Measurements from ENCODE around the gene TRIM66. TPM values are rescaled to one million over a fixed set of nuclear protein-coding genes. Genes with fewer than 3 reads are reported as not detected.

The TRIM66 gene
- total RNA-seq, 4 donors from 2014 or later, result 2.2 to 5.4 (median 3.1) TPM

- TF ChIP-seq EP300 (IDR thresholded peaks at IDR 0.05), result no peak
- no peak for TF ChIP-seq CTCF (IDR thresholded peaks at IDR 0.05)
- peak in 1 of 2 donors; percentile 5 for TF ChIP-seq POLR2AphosphoS5 (IDR thresholded peaks at IDR 0.05)
- H3K4me3 ChIP-seq, result no peak overlapping the region
- H3K9me3 ChIP-seq, result no peaks in the 10 kb centered on the region
- H3K4me1 ChIP-seq, result peaks cover 66 to 100% (median 94%) of the 10 kb centered on the region in 4 donors
- peaks cover 5 to 65% (median 47%) of the 10 kb centered on the region in 4 donors for H3K36me3 ChIP-seq
- intact Hi-C loops (cut with DNase I), result no loop called here
- H3K27ac ChIP-seq (replicated peaks in 1 of 4), result peak overlapping the region; percentile 90 to 97 (median 93)
- whole genome bisulfite sequencing, result 38% methylated on average over 1 of the region's 4 CpGs
- DNase-seq (ENCODE audit: extremely low spot score), result no peak
- no peaks in the 10 kb centered on the region for H3K27me3 ChIP-seq
Measured at GRCh38 chr11:8714622-8715225, 32.3 kb upstream of the TRIM66 start.

GRCh38 chr11:8713760-8714454, 31.4 kb upstream of the TRIM66 start:
- Histone ChIP-seq H3K27ac (replicated peaks in 1 of 4) (peak overlapping the region; percentile 90 to 97 (median 93)), H3K4me3 (no peak overlapping the region), H3K36me3 (peaks cover 5 to 65% (median 47%) of the 10 kb centered on the region in 4 donors), H3K4me1 (peaks cover 66 to 100% (median 94%) of the 10 kb centered on the region in 4 donors), H3K27me3 (no peaks in the 10 kb centered on the region), H3K9me3 (no peaks in the 10 kb centered on the region)
- WGBS, result 83% methylated on average over 6 of the region's 8 CpGs
- no peak for DNase-seq (ENCODE audit: extremely low spot score)
- no peak for TF ChIP-seq CTCF (IDR thresholded peaks at IDR 0.05)
- no peak for TF ChIP-seq EP300 (IDR thresholded peaks at IDR 0.05)
- no peak for TF ChIP-seq POLR2A (IDR thresholded peaks at IDR 0.05; ENCODE audit: low read depth)
- TF ChIP-seq POLR2AphosphoS5 (IDR thresholded peaks at IDR 0.05), result no peak
- intact Hi-C loops (cut with DNase I), result no loop called here

- DNase-seq (ENCODE audit: extremely low spot score), result no peak
- Histone ChIP-seq H3K4me3 (no peak overlapping the region), H3K4me1 (peaks cover 66 to 100% (median 94%) of the 10 kb centered on the region in 4 donors), H3K27ac (replicated peaks in 1 of 4) (peak overlapping the region; percentile 90 to 97 (median 93)), H3K9me3 (no peaks in the 10 kb centered on the region), H3K27me3 (no peaks in the 10 kb centered on the region), H3K36me3 (peaks cover 5 to 64% (median 47%) of the 10 kb centered on the region in 4 donors)
- intact Hi-C loops (cut with DNase I), result no loop called here
- WGBS, result 94% methylated on average over 12 of the region's 12 CpGs
- TF ChIP-seq CTCF (IDR thresholded peaks at IDR 0.05) (no peak), EP300 (IDR thresholded peaks at IDR 0.05) (no peak), POLR2AphosphoS5 (IDR thresholded peaks at IDR 0.05) (no peak)
Measured at GRCh38 chr11:8712506-8712905, 30.0 kb upstream of the TRIM66 start.

- no peaks in the 10 kb centered on the region for H3K27me3 ChIP-seq
- intact Hi-C loops (cut with DNase I), result no loop called here
- no peak overlapping the region for H3K4me3 ChIP-seq
- TF ChIP-seq EP300 (IDR thresholded peaks at IDR 0.05), result no peak
- TF ChIP-seq POLR2A (IDR thresholded peaks at IDR 0.05; ENCODE audit: low read depth), result no peak
- TF ChIP-seq POLR2AphosphoS5 (IDR thresholded peaks at IDR 0.05), result no peak
- TF ChIP-seq CTCF (IDR thresholded peaks at IDR 0.05), result no peak
- 75% methylated on average over 5 of the region's 5 CpGs for WGBS
- no peak for DNase-seq (ENCODE audit: extremely low spot score)
- peaks cover 5 to 59% (median 47%) of the 10 kb centered on the region in 4 donors for H3K36me3 ChIP-seq
- peaks cover 66 to 100% (median 94%) of the 10 kb centered on the region in 4 donors for H3K4me1 ChIP-seq
- H3K9me3 ChIP-seq, result no peaks in the 10 kb centered on the region
- peak overlapping the region; percentile 90 to 97 (median 93) for H3K27ac ChIP-seq (replicated peaks in 1 of 4)
Measured at GRCh38 chr11:8711895-8712442, 29.5 kb upstream of the TRIM66 start.
